Stomach smooth muscle (tissue), 2 donors: Measurements from ENCODE around the gene PDE7B.

Source experiments
- H3K27ac ChIP-seq: one replicate; pipeline ENCODE4 v1.7.0; 2013; ENCODE audit warnings: mild to moderate bottlenecking, low read length, inconsistent platforms
- H3K27me3 ChIP-seq, 2 donors: one replicate each; pipeline ENCODE4 v1.7.0; 2013; ENCODE audit warnings: low read length in 2 of 2; ENCODE audit not compliant: insufficient read depth in 2 of 2, control insufficient read depth in 1 of 2
- H3K36me3 ChIP-seq, 2 donors: one replicate each; pipeline ENCODE4 v1.7.0; 2013; ENCODE audit warnings: low read length in 2 of 2; ENCODE audit not compliant: control insufficient read depth in 2 of 2, insufficient read depth in 2 of 2
- H3K4me1 ChIP-seq: one replicate; pipeline ENCODE4 v1.7.0; 2013; ENCODE audit warnings: low read length; ENCODE audit not compliant: control insufficient read depth, insufficient read depth
- H3K4me3 ChIP-seq, 2 donors: one replicate each; pipeline ENCODE4 v1.7.0; 2013; ENCODE audit warnings: low read length in 2 of 2
- H3K9ac ChIP-seq, 2 donors: one replicate each; pipeline ENCODE4 v1.7.0; 2013; ENCODE audit warnings: low read length in 2 of 2, mild to moderate bottlenecking in 1 of 2
- H3K9me3 ChIP-seq, 2 donors: one replicate each; pipeline ENCODE4 v1.7.0; 2013; ENCODE audit warnings: low read length in 2 of 2; ENCODE audit not compliant: control insufficient read depth in 2 of 2
- donor health status: healthy.
- donor health status: Pancreatic carcinoma.

The PDE7B gene

DNA sequence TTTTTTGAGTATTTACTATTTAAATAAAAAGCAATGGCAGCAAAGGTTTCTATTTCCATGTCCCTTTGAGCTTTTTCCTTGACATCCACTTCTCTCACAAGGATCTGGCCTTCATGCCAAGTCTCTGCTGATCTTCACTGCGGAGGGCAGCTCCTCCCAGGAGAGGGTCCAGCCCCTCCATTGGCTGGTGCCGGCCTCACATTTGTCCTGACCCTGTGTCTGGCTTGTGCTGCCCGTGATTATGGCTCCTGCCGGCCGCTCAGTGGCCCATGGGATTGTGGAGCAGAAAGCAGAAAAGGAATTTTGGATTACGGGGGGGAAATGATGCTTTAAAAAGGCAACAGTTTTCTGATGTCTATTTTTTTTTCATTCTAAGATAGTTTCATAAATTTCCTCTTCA, 31.2 kb upstream of the PDE7B start:
- no peak overlapping the region for H3K9ac ChIP-seq
- no peaks in the 10 kb centered on the region for H3K27me3 ChIP-seq
- no peak overlapping the region for H3K4me3 ChIP-seq
- H3K4me1 ChIP-seq, result no peaks in the 10 kb centered on the region
- no peaks in the 10 kb centered on the region for H3K9me3 ChIP-seq
- no peak overlapping the region for H3K27ac ChIP-seq
- no peaks in the 10 kb centered on the region for H3K36me3 ChIP-seq

DNA sequence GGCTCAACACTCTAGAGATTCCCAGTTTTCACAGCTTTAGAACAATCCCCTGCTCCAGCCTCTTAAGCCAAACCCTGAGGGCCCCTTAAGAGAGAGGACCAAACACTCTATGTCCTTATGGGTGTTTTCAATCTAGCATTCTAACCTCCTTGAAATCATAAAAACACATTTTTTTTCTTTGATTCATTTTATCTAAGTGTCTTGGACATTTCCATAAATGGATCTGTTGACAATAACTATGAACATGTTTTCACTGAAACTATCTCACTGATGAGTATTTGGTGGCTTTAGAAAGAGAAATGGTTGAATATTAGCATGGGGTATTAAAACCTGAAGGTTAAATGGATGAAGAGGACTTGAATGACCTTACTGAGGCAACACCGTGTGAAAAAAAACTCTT, 27.6 kb upstream of the PDE7B start:
- Histone ChIP-seq H3K9ac (no peak overlapping the region), H3K9me3 (no peaks in the 10 kb centered on the region), H3K27ac (no peak overlapping the region), H3K4me1 (no peaks in the 10 kb centered on the region), H3K27me3 (no peaks in the 10 kb centered on the region), H3K4me3 (no peak overlapping the region), H3K36me3 (no peaks in the 10 kb centered on the region)

DNA sequence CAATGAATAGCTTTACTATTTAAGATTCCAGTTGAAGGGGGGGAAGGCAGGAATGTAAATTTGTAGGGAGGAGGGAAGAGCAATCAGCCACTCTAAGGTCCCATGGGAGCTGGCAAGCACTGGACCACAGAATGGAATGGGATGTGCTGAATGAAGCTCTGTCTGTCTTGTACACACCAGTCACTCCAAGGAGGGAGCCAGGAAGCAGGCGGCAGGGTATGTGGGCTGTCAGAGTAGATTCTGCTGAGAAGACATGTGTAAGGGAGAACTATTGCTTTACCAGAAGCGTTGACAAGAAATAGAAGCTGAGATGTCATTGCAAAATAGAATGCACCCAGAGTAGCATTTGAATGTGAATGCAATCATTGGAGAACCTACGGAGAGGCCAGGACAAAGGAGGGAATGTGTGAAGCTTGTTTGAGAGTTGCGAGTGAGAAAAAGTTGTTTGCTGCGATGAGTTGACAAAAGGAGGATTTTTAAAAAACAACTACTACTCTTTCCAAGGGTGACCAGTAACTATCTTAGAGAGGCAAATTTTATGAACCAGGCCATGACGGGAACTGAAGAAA, 25.2 kb upstream of the PDE7B start:
- Histone ChIP-seq H3K27me3 (no peaks in the 10 kb centered on the region), H3K4me3 (no peak overlapping the region), H3K27ac (no peak overlapping the region), H3K9ac (no peak overlapping the region), H3K9me3 (no peaks in the 10 kb centered on the region), H3K36me3 (no peaks in the 10 kb centered on the region), H3K4me1 (no peaks in the 10 kb centered on the region)

DNA sequence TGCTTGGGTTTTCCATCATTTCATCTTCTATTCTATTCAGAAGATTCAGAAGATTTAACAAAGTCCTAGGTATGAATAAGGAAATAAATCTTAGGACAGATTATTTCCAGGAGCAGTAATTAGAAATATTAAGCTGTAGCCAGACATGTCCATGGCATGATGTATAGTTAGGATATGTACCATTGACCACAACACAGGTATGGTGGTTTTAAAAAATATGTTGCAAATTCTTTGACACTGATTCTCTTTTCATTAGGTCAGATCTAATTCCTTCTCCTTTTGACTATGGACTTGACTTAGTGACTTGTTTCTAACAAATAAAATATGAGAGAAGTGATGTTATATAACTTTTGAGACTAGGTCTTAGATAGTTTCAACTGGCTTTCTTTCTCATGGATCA, 23.5 kb upstream of the PDE7B start:
- H3K4me3 ChIP-seq, result no peak overlapping the region
- H3K9me3 ChIP-seq, result no peaks in the 10 kb centered on the region
- no peak overlapping the region for H3K9ac ChIP-seq
- H3K27me3 ChIP-seq, result no peaks in the 10 kb centered on the region
- no peaks in the 10 kb centered on the region for H3K36me3 ChIP-seq
- no peak overlapping the region for H3K27ac ChIP-seq
- no peaks in the 10 kb centered on the region for H3K4me1 ChIP-seq

DNA sequence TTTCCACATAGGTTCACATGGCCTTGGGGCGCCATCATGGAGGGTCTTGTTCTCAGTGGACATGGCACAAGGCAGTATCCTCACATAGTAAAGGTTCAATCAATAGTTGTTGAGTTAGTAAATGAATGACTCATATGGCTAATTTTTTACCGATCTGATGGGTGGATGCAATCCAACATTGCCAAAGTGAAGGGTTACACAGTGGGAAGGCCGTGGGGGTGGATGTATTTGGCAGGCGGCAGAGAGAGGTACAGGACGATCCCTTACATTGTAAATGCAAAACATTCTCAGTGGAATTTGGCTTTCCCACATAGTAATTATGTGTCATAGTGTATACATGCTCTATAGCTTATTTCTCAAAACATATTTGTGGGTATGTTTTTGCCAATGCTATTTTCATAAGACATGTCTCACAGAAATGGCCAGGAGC, 21.0 kb upstream of the PDE7B start:
- Histone ChIP-seq H3K4me3 (no peak overlapping the region), H3K9me3 (no peaks in the 10 kb centered on the region), H3K27me3 (peaks cover 0 to 3% of the 10 kb centered on the region in 2 donors), H3K36me3 (no peaks in the 10 kb centered on the region), H3K9ac (no peak overlapping the region), H3K4me1 (no peaks in the 10 kb centered on the region), H3K27ac (no peak overlapping the region)

DNA sequence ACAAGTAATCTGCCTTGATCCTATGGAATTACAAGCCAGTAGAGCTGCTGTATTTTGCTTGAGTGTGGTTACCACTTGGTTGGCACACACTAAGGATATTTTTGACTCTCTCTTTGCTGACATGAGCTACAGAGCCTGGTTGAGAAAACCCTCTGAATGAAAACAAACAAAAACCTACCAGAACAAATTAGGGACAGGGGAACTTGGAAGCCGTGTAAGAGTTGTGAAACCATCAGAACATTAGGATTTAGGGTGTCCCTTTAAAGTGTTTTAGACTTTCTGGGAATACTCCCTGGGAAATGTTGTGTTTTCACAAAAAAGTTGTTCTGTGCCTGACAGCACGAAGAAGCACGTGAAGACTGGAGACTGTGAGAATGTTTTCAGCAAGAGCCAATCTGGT, 20.5 kb upstream of the PDE7B start:
- Histone ChIP-seq H3K27ac (no peak overlapping the region), H3K36me3 (no peaks in the 10 kb centered on the region), H3K27me3 (peaks cover 0 to 3% of the 10 kb centered on the region in 2 donors), H3K9me3 (no peaks in the 10 kb centered on the region), H3K9ac (no peak overlapping the region), H3K4me3 (no peak overlapping the region), H3K4me1 (no peaks in the 10 kb centered on the region)

DNA sequence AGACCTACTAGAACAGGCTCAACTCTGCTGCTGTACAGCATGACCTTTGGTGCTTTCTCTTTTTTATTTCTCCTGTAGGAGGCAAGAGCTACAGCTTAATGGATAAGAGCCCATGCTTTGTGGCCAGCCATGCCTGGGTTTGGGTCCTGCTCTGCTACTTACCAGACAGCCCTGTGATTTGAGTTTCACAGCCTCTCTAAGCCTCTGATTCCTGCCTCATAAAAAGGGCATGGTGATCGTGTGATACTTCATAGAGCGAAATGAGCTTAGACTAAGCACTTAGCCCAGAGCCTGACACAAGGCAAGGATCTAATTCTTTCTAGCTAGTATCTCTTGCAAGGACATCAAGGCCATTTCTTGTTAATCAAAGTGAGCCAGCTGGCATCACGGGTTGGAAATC, 19.3 kb upstream of the PDE7B start:
- H3K9me3 ChIP-seq, result no peaks in the 10 kb centered on the region

DNA sequence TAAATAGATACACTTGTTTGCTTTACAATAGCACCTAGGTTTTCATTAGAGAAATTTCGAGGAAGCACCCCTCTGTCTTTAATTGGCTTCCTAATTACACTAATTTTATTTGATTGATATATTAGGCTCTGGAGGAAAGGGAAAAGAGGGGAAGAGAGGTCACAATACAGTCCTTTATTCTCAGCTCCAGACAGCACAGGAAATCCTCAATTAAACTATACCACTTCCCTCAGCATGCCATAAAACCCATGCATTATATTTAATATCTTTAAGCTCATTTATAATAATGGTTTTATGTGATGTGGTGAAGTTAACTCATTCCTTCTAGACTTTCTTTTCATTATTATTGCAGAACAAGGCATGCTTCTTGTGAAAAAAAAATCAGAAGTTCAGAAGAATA, 17.7 kb upstream of the PDE7B start:
- no peaks in the 10 kb centered on the region for H3K9me3 ChIP-seq
- no peak overlapping the region for H3K27ac ChIP-seq
- H3K27me3 ChIP-seq, result peaks cover 0 to 3% of the 10 kb centered on the region in 2 donors
- H3K4me1 ChIP-seq, result no peaks in the 10 kb centered on the region
- H3K9ac ChIP-seq, result no peak overlapping the region
- no peaks in the 10 kb centered on the region for H3K36me3 ChIP-seq
- H3K4me3 ChIP-seq, result no peak overlapping the region

More for the DNA sequence above, 19.3 kb upstream of the PDE7B start:
- no peak overlapping the region for H3K27ac ChIP-seq
- peaks cover 0 to 3% of the 10 kb centered on the region in 2 donors for H3K27me3 ChIP-seq
- no peaks in the 10 kb centered on the region for H3K4me1 ChIP-seq
- no peaks in the 10 kb centered on the region for H3K36me3 ChIP-seq
- H3K9ac ChIP-seq, result no peak overlapping the region
- no peak overlapping the region for H3K4me3 ChIP-seq

DNA sequence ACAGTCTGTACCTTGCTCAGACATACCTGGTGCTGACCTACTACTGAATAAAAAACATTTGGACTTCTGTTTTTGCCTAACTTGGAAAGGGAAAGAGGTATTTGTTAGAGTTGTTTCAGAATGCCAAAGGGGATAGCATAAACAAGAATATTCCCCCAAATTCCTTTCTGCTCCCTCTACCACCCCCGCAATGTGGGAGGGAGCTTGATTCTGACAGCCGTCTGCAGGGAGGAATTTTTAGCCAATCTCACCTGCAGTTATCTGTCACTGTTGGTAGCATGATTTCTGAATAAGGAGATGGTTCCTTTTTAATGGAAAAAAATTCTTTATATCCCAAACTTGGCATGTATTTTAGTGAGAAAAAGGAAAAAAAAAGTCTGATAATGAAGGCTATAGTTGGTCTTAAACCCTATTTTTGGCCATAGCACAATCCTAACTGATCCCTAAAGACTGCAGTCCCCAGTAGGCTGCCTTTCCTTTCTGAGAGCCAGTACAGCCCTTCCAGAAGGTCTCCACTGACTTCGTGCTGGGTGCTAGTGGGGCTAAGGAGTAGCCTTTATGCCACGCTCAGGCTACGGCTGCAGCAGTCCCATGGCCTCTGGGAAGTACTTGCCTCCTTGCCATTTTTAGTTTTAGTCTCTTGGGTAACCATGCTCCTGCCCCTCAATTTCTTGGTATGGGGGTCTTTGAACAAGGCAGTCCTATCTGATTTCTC, 13.6 kb upstream of the PDE7B start:
- Histone ChIP-seq H3K4me1 (no peaks in the 10 kb centered on the region), H3K27ac (no peak overlapping the region), H3K9me3 (no peaks in the 10 kb centered on the region), H3K9ac (no peak overlapping the region), H3K4me3 (no peak overlapping the region), H3K27me3 (peaks cover 0 to 3% of the 10 kb centered on the region in 2 donors), H3K36me3 (no peaks in the 10 kb centered on the region)

DNA sequence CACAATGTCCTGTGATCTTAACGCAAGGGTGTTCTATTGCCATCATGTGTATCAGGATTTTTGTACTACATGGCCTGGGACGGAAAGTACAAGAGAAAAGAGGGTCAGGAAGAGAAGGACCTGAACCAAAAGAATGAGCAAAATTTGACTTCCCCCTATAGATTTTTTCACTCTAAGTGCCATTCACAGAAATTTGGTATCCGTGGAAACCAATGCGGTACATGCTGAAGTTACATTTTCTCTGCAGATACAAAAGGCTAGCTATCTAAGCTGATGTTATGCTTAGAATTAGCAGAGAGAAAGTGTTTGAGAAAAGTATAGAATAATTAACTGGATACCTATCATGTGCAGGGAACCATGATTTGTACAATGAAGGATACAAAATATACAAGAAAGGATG, 12.4 kb upstream of the PDE7B start:
- Histone ChIP-seq H3K4me3 (no peak overlapping the region), H3K36me3 (no peaks in the 10 kb centered on the region), H3K9me3 (no peaks in the 10 kb centered on the region)

DNA sequence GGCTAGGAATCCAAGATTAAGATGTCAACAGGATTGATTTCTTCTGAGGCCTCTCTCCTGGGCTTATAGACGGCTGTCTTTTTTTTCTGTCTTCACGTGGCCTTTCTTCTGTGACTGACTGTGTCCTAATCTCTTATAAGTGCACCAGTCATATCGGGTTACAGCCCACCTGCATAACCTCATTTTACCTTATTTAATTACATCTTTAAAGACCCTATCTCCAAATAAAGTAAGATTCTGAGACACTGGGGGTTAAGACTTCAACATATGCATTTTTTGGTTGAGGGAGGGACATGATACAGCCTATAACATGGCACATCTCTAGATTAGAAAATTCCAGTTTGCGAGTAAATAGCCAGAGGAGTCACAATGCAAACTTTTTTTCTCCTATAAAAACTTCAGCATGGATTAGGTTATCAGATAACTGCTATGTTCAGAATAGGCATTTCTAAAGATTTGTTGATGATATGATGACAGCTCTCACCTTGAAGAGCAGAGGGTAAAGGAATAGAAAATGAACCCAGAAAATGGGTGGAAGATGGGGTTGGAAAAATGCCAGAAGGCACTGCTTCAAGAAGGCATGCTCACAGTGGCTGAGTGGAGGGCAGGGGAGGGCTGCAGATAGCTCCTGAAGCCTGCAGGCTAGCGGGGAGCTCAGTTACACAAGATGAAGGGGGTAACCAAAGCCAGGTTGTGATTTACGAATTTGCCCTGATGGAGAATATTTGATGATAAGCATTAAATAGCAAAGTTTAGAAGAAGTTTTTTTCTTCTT, 8.7 kb upstream of the PDE7B start:
- H3K4me3 ChIP-seq, result no peak overlapping the region
- H3K36me3 ChIP-seq, result no peaks in the 10 kb centered on the region
- no peaks in the 10 kb centered on the region for H3K9me3 ChIP-seq
- no peak overlapping the region for H3K9ac ChIP-seq
- H3K27me3 ChIP-seq, result no peaks in the 10 kb centered on the region
- no peak overlapping the region for H3K27ac ChIP-seq
- H3K4me1 ChIP-seq, result no peaks in the 10 kb centered on the region

More for the DNA sequence above, 12.4 kb upstream of the PDE7B start:
- H3K4me1 ChIP-seq, result no peaks in the 10 kb centered on the region
- no peak overlapping the region for H3K27ac ChIP-seq
- peaks cover 0 to 3% of the 10 kb centered on the region in 2 donors for H3K27me3 ChIP-seq
- no peak overlapping the region for H3K9ac ChIP-seq
